ENCODE results near the gene MVD. TPM values are rescaled to one million over a fixed set of nuclear protein-coding genes. Genes with fewer than 3 reads are reported as not detected.
"Not testable (repeated sequence)": the region's sequence is repeated elsewhere in the genome, so short reads cannot be mapped to it uniquely, and the experiment has no call there.

Gene MVD
- total and polyA plus RNA-seq, 2 donors: 14.8 to 35.7 TPM

DNA sequence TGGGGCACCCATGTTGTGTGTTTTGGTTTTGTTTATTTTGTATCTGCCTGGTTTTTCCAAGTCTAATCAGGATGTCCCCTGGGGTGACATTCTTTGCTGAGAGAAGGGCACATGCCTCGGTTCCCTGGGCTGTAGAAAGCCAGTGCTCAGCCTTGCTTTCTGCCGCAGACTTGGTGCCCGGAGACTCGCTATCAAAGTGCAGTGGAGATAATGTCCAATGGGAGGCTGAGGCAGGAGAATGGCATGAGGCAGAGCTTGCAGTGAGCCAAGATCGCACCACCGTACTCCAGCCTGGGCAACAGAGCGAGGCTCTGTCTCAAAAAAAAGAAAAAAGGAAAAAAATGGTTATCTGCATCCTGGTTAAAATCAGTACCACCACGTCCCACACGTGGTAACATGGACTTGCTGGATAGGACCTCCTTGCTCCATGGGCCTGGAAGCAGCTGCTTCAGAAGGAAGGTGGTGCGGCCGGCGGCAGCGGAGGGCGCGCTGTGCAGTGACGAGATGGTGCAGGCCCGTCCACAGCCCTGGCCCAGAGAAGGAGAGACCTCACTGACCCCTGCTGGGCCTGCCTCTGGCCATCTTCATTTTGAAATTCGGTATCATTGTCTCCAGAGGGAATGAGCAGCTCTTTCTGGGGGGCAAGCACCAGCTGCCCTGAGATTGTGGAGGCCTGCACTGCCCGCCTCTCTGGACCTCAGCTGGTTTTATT lies 43.8 kb downstream of the MVD start:
- H3K27ac ChIP-seq (ENCODE audit: low read depth): no peak overlapping the region
- H3K36me3 ChIP-seq (ENCODE audit: insufficient read depth): peaks cover 5% of the 10 kb centered on the region
- DNase-seq (ENCODE audit: extremely low spot score): no peak
- H3K4me1 ChIP-seq (ENCODE audit: insufficient read depth): no peaks in the 10 kb centered on the region
- H3K4me3 ChIP-seq (ENCODE audit: low read depth, low read length): no peak overlapping the region
- 93% methylated on average over 19 of the region's 19 CpGs for WGBS

- DNase-seq (ENCODE audit: extremely low spot score): no peak
- 82% methylated on average over 20 of the region's 20 CpGs for WGBS
- H3K27ac ChIP-seq (ENCODE audit: low read depth): no peak overlapping the region
- no peak overlapping the region for H3K4me3 ChIP-seq (ENCODE audit: low read depth, low read length)
- no peaks in the 10 kb centered on the region for H3K4me1 ChIP-seq (ENCODE audit: insufficient read depth)
- H3K36me3 ChIP-seq (ENCODE audit: insufficient read depth): peaks cover 2% of the 10 kb centered on the region
Measured at GRCh38 chr16:88618182-88618955, 44.5 kb downstream of the MVD start.

DNA sequence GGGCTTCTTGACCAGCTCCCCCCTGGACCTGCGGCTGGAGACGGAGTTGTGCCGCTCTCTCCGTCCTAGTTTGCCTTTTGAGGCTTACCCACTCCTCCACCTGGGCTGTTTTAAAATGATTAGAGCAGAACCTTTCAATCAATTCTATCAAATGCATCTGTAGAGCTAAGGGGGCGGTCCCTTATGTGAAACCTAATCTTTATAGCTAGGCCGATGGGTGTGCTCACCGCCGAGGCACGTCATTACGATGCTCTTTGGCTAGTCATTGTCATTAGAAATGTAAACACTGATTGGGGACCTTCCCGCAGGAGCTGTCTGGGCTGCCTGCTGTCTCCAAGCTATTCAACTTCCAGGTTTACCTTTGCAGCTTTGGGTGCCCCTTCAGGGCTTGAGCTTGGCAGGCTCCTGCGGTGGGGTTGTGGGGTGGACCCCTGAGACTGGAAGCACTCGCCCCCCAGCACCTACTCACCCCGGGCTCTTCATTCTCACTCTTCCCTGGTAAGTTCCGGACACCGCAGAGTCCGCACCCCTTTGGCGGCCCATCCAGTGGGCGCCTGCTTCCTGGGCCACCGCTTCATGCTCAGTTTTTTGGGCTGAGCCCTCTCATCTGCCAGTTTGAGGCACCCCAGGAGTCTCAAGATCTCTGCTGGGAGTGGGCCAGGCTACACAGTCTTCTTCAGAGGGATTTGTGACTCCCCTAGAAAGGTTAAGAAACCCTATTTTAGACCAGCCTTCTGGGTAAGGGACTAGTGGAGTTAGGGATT lies 45.4 kb downstream of the MVD start:
- H3K27ac ChIP-seq (ENCODE audit: low read depth): no peak overlapping the region
- peaks cover 2% of the 10 kb centered on the region for H3K36me3 ChIP-seq (ENCODE audit: insufficient read depth)
- H3K4me1 ChIP-seq (ENCODE audit: insufficient read depth): no peaks in the 10 kb centered on the region
- H3K4me3 ChIP-seq (ENCODE audit: low read depth, low read length): no peak overlapping the region
- 76% methylated on average over 20 of the region's 20 CpGs for WGBS
- no peak for DNase-seq (ENCODE audit: extremely low spot score)

DNA sequence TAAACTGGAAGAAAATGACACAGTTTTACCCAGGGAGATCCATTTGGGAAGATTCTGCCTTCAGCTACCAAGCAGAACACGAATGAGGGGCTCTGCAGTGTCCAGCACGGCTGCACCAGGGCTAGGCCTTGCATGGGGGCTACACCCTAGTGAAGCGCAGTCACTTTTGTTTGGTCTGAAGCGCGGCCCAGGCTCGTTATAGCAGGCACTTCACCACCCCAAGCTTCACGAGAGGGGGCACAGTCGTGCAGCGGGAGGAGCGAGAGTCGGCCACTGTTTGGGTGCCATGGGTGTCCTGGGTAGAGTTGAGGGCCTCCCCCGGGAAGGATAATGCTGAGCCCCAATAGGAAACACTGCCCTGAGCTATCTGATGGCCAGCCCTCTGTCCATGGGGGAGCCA lies 46.2 kb downstream of the MVD start:
- DNase-seq (ENCODE audit: extremely low spot score): no peak
- no peak overlapping the region for H3K4me3 ChIP-seq (ENCODE audit: low read depth, low read length)
- H3K36me3 ChIP-seq (ENCODE audit: insufficient read depth): no peaks in the 10 kb centered on the region
- H3K27ac ChIP-seq (ENCODE audit: low read depth): no peak overlapping the region
- no peaks in the 10 kb centered on the region for H3K4me1 ChIP-seq (ENCODE audit: insufficient read depth)
- WGBS: 84% methylated on average over 12 of the region's 12 CpGs

GRCh38 chr16:88616320-88616719 lies 46.6 kb downstream of the MVD start:
- no peak overlapping the region for H3K4me3 ChIP-seq (ENCODE audit: low read depth, low read length)
- H3K4me1 ChIP-seq (ENCODE audit: insufficient read depth): no peaks in the 10 kb centered on the region
- no peaks in the 10 kb centered on the region for H3K36me3 ChIP-seq (ENCODE audit: insufficient read depth)
- H3K27ac ChIP-seq (ENCODE audit: low read depth): no peak overlapping the region
- DNase-seq (ENCODE audit: extremely low spot score): no peak
- WGBS: 83% methylated on average over 13 of the region's 13 CpGs

GRCh38 chr16:88614818-88615580 lies 47.9 kb downstream of the MVD start:
- WGBS: 88% methylated on average over 19 of the region's 19 CpGs
- Histone ChIP-seq H3K4me3 (ENCODE audit: low read depth, low read length) (no peak overlapping the region), H3K4me1 (ENCODE audit: insufficient read depth) (no peaks in the 10 kb centered on the region), H3K27ac (ENCODE audit: low read depth) (no peak overlapping the region), H3K36me3 (ENCODE audit: insufficient read depth) (no peaks in the 10 kb centered on the region)
- DNase-seq (ENCODE audit: extremely low spot score): no peak

- Histone ChIP-seq H3K36me3 (ENCODE audit: insufficient read depth) (no peaks in the 10 kb centered on the region), H3K27ac (ENCODE audit: low read depth) (no peak overlapping the region), H3K4me3 (ENCODE audit: low read depth, low read length) (no peak overlapping the region), H3K4me1 (ENCODE audit: insufficient read depth) (no peaks in the 10 kb centered on the region)
- DNase-seq (ENCODE audit: extremely low spot score): no peak
- WGBS: 85% methylated on average over 19 of the region's 19 CpGs
Measured at GRCh38 chr16:88613911-88614817, 48.7 kb downstream of the MVD start.

GRCh38 chr16:88613293-88613692 lies 49.6 kb downstream of the MVD start:
- Histone ChIP-seq H3K4me1 (ENCODE audit: insufficient read depth) (no peaks in the 10 kb centered on the region), H3K27ac (ENCODE audit: low read depth) (no peak overlapping the region), H3K4me3 (ENCODE audit: low read depth, low read length) (no peak overlapping the region), H3K36me3 (ENCODE audit: insufficient read depth) (no peaks in the 10 kb centered on the region)
- 85% methylated on average over 10 of the region's 10 CpGs for WGBS
- DNase-seq (ENCODE audit: extremely low spot score): no peak

DNA sequence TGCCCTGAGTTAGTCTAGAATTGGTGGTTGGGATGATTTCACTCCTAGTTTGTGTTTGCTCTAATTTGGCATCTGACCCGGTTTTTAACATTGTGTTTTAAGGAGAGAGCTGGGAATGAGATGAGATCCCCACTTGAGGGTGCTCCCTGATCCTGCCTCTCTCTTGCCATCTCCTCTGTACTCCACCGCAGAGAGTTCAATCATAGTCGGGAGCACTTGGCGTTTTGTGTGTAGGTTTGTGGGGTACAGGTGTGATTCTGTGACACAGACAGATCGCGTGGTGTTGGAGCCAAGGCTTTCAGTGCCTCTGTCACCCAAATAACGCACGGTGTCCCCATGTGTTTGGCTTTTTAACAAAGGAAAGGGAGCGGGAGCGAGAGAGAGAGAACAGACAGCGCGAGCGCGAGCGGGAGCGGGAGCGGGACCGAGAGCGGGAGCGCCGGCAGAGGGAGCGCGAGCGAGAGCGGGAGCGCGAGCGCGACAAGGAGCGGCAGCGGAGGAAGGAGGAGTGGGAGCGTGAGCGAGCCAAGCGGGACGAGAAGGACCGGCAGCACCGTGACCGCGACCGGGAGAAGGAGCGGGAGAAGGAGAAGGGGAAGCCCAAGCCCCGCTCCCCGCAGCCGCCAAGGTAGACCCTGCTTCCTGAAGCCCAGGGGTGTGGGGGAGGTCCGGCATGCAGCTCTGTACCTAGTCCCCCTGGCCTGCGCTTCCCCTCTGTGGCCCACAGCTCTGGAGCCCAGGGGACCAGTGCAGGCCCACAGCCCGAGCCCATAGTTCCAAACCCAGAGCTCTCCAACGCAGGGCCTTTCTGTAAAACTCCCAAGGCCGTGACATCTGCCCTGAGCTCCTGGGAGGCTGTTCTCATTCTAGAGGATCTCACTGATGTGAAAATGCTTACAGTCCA lies 51.7 kb downstream of the MVD start:
- no peak overlapping the region for H3K27ac ChIP-seq (ENCODE audit: low read depth)
- H3K4me1 ChIP-seq (ENCODE audit: insufficient read depth): no peaks in the 10 kb centered on the region
- no peak overlapping the region for H3K4me3 ChIP-seq (ENCODE audit: low read depth, low read length)
- 78% methylated on average over 49 of the region's 49 CpGs for WGBS
- no peaks in the 10 kb centered on the region for H3K36me3 ChIP-seq (ENCODE audit: insufficient read depth)
- DNase-seq (ENCODE audit: extremely low spot score): no peak

DNA sequence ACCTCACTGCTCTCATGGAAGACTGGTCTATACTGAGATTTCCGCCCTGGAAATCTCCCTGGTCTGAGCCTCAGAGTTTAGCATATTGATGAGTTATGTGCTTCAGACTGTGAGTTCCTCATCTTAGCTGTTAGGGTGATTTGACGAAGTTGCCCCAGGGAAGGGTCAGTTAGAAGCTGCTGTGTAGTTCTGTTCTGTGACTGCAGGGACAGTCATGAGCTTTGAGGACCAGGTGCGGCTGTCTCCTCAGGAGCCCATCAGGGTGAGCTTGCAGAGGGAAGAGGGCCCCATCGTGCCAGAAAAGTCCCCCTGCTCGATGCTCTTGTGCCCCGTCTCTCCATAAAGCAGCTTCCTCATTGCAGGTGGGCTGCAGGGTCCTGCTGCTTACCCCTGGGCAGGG lies 52.8 kb downstream of the MVD start:
- H3K4me1 ChIP-seq (ENCODE audit: insufficient read depth): no peaks in the 10 kb centered on the region
- H3K27ac ChIP-seq (ENCODE audit: low read depth): no peak overlapping the region
- no peak for DNase-seq (ENCODE audit: extremely low spot score)
- WGBS: 87% methylated on average over 6 of the region's 6 CpGs
- H3K4me3 ChIP-seq (ENCODE audit: low read depth, low read length): no peak overlapping the region
- no peaks in the 10 kb centered on the region for H3K36me3 ChIP-seq (ENCODE audit: insufficient read depth)

DNA sequence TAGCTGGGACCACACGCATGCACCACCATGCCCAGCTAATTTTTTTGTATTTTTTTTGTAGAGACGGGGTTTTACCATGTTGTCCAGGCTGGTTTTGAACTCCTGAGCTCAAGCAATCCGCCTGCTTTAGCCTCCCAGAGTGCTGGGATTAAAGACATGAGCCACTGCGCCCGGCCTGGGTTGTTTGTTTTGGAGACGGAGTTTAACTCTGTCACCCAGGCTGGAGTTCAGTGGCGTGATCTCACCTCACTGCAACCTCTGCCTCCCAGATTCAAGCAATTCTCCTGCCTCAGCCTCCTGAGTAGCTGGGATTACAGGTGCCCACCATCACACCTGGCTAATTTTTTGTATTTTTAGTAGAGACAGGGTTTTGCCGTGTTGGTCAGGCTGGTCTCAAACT lies 53.5 kb downstream of the MVD start:
- not testable (repeated sequence) for H3K4me3 ChIP-seq (ENCODE audit: low read depth, low read length); H3K27ac ChIP-seq (ENCODE audit: low read depth); H3K36me3 ChIP-seq (ENCODE audit: insufficient read depth); H3K4me1 ChIP-seq (ENCODE audit: insufficient read depth); DNase-seq (ENCODE audit: extremely low spot score)
- 91% methylated on average over 8 of the region's 8 CpGs for WGBS

DNA sequence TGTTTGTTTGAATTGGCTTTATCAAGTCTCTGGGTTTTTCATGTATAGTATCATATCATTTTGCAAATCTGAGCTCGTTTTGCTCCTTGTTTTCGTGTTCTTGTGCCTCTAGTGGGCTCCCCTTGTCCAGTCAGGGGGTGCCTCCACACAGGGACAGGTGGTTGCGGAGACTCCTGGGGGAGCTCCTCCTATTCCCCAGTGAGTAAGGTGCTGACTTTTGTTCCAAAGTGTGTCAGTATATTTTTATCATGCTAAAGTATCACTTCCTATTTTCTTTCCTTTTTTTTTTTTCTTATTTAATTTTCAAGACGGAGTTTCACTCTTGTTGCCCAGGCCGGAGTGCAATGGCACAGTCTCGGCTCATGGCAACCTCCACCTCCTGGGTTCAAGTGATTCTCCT lies 54.8 kb downstream of the MVD start:
- Histone ChIP-seq H3K36me3 (ENCODE audit: insufficient read depth) (no peaks in the 10 kb centered on the region), H3K4me3 (ENCODE audit: low read depth, low read length) (no peak overlapping the region), H3K4me1 (ENCODE audit: insufficient read depth) (no peaks in the 10 kb centered on the region), H3K27ac (ENCODE audit: low read depth) (no peak overlapping the region)
- WGBS: 88% methylated on average over 6 of the region's 6 CpGs
- no peak for DNase-seq (ENCODE audit: extremely low spot score)

All from urinary bladder (tissue), 4 donors.